ENCODE results near the gene TUB.

TUB gene

GRCh38 chr11:8045839-8046238 lies 35.2 kb upstream of the TUB start:
- no peak for DNase-seq

- DNase-seq = no peak
Observed at GRCh38 chr11:8047382-8047781, 33.6 kb upstream of the TUB start.

GRCh38 chr11:8049084-8049483 lies 31.9 kb upstream of the TUB start:
- no peak for DNase-seq

GRCh38 chr11:8055091-8055835 lies 25.7 kb upstream of the TUB start:
- DNase-seq = no peak

- no peak for DNase-seq
Observed at GRCh38 chr11:8055836-8056526, 25.0 kb upstream of the TUB start.

GRCh38 chr11:8056810-8057463 lies 24.1 kb upstream of the TUB start:
- DNase-seq = no peak

GRCh38 chr11:8058216-8058615 lies 22.8 kb upstream of the TUB start:
- DNase-seq = no peak

GRCh38 chr11:8059030-8059429 lies 22.0 kb upstream of the TUB start:
- no peak for DNase-seq

GRCh38 chr11:8059571-8060011 lies 21.4 kb upstream of the TUB start:
- no peak for DNase-seq

GRCh38 chr11:8060146-8060719 lies 20.8 kb upstream of the TUB start:
- no peak for DNase-seq

- DNase-seq = no peak
Observed at GRCh38 chr11:8060801-8061554, 20.0 kb upstream of the TUB start.

GRCh38 chr11:8061555-8062428 lies 19.2 kb upstream of the TUB start:
- no peak for DNase-seq

- DNase-seq = no peak
Observed at GRCh38 chr11:8062781-8063257, 18.2 kb upstream of the TUB start.

GRCh38 chr11:8063324-8063723 lies 17.7 kb upstream of the TUB start:
- DNase-seq = no peak

GRCh38 chr11:8065031-8065430 lies 16.0 kb upstream of the TUB start:
- no peak for DNase-seq

GRCh38 chr11:8066036-8066910 lies 14.7 kb upstream of the TUB start:
- no peak for DNase-seq

GRCh38 chr11:8066911-8067455 lies 14.0 kb upstream of the TUB start:
- DNase-seq = no peak

- no peak for DNase-seq
Observed at GRCh38 chr11:8067567-8067928, 13.5 kb upstream of the TUB start.

- DNase-seq = no peak
Observed at GRCh38 chr11:8067929-8068575, 13.0 kb upstream of the TUB start.
